Activated CD4-positive, alpha-beta memory T cell treated with anti-CD3 and anti-CD28 coated beads for 36 hours (primary cell): ENCODE data around the gene GSG1. TPM values are rescaled to one million over a fixed set of nuclear protein-coding genes. Genes with fewer than 3 reads are reported as not detected.

Source experiments
- total RNA-seq, 2 experiments: library from RNA; stranded (reverse); gene quantifications; one replicate each; pipeline ENCODE4 v1.2.3, GENCODE V29; 2021

The GSG1 gene
- total RNA-seq, 2 experiments from 2014 or later = not detected

Other genes starting within 250 kb of the GSG1 start
- under 1 TPM; 0.07 to 0.10 TPM for gene GPRC5A, start 212.1 kb downstream of the GSG1 start, total RNA-seq
- under 1 TPM in 1 of 2 experiments, not detected in 1; 0.46 TPM for gene GPRC5D, start 151.5 kb downstream of the GSG1 start, total RNA-seq
- gene HEBP1, start 103.4 kb downstream of the GSG1 start, total RNA-seq = 10 to 100 TPM; 20.5 to 22.4 TPM
- 1 to 10 TPM; 6.8 TPM for gene FAM234B, start 59.3 kb downstream of the GSG1 start, total RNA-seq
- 10 to 100 TPM; 54.4 to 57.3 TPM for gene EMP1, start 93.1 kb upstream of the GSG1 start, total RNA-seq